GM21423 (cell line): ENCODE measurements around the gene SNX5.

Source experiments
- ATAC-seq: cut with Tn5 transposase; IDR thresholded peaks from one replicate; pipeline ENCODE4 v1.9.1; 2021; ENCODE audit warnings: mild to moderate bottlenecking, moderate library complexity; ENCODE audit not compliant: unreplicated experiment

Gene SNX5

DNA sequence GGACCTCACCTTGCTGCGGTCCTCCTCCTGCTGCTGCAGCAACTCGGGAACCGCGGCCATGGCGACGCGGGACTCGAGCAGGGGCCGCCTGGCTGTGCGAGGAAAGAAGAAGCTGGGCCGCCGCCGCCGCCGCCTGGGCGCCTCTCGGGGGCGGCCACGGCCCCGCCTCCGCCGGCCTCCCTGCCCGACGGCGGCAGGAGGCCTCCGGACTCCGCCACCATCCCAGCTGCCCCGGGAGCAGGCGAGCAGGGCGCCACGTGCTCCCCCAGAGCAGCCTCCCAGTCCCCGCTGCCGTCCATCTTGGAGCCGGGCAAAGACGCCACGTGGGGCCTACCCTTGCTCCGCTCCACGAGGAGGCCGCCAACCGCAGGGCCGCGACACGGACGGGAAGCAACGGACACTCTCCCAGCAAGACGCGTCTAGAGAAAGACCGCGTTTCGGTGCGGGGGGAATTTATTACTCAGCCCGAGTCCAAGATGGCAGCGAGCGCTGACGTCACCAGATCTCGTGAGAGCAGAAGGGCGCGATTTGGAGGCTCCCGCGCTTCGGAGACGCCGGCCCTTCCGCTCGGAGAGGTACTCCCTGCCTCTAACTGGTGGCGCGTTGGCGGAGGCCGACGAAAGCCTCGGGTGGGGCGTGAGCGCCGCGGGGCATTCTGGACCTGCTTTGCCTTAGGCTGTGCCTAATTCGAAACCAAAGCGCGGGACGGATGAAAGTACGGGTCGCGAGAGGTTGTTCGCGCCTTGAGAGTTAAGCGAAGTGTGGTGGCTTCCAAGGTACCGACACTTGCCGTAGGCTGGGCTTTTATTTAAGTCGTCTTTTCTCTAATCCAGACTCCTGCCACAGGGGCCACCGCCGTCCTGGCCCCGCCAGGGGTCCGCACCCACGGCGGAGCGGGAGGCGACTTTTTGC lies at the start of gene SNX5, which contains the start of gene MGME1:
Gene SNX5 (minus strand): TSS at position 429 of the 912 bp plus-strand sequence. CDS start 369 bp downstream, at position 60.
Gene MGME1 (plus strand): TSS at position 653 of the 912 bp plus-strand sequence. CDS start 842 bp downstream, outside the sequence.
- ATAC-seq: peak; percentile 75

DNA sequence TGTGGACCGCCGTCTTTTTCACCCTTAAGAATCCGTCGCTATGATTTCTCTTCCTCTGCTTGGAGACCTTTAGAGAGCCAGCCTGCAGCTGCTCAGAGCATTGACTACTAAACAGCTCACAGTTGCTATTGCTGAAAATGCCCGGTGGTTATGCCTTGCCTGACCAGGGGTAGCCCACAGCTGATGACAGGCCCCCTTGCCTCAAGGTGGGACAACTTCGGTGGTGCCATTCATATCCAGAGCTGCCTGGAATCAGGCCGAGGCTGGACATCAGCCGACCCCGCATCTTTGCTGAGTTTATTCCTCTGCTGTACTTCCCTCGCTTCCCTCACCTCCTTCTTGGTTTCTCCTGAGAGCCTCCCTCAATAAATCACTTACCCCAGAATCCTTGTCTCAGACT lies 49.5 kb upstream of the SNX5 start:
- no peak for ATAC-seq

DNA sequence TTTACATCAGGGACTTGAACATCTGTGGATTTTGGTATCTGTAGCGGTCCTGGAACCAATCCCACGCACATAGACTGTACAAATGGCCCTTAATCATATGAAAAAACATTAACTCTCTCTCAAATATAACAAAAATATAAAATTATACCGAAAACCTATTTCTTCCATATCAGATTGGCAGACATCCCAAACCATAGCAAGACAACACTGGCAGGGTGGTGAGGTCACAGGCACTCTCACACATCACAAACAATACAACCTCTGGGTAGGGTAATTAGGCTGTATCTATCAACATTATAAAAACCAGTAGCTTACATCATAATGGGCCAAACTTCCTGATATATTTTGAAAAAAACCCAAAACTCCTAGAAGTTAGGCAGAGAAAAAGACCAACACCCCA lies 48.2 kb upstream of the SNX5 start:
- ATAC-seq: no peak

DNA sequence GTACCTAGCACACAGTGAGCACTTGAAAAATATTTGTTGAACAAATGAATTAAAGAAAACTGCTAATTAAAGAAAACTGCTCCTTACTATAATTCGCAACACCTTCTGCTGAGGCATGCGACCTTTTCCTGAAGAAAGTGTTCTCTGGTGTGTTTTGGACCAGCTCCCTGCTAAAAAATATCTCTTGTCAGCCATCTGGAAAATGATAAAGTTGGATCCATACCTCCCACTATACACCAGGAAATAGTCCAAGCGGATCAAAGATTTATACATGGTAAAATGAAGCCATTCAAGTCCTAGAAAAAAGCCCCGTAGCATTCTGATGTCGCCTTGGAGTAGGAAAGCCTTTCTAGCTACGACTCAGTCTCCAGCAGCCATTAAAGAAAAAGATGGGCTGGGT lies 45.8 kb upstream of the SNX5 start:
- ATAC-seq: no peak

DNA sequence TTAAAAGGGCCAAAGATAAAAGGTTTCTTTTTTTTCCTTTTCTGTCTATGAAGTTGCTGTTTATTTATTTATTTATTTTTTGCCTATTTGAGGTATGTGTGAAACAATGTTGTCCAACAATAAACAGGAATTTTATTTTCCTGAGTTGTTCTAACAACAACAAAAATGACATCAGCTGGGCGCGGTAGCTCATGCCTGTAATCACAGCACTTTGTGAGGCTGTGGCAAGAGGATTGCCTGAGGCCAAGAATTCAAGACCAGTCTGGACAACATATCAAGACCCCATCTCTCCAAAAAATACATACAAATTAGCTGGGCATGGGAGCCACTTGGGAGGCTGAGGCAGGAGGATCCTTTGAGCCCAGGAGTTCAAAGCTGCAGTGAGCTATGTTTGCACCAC lies 44.3 kb upstream of the SNX5 start:
- ATAC-seq: no peak

DNA sequence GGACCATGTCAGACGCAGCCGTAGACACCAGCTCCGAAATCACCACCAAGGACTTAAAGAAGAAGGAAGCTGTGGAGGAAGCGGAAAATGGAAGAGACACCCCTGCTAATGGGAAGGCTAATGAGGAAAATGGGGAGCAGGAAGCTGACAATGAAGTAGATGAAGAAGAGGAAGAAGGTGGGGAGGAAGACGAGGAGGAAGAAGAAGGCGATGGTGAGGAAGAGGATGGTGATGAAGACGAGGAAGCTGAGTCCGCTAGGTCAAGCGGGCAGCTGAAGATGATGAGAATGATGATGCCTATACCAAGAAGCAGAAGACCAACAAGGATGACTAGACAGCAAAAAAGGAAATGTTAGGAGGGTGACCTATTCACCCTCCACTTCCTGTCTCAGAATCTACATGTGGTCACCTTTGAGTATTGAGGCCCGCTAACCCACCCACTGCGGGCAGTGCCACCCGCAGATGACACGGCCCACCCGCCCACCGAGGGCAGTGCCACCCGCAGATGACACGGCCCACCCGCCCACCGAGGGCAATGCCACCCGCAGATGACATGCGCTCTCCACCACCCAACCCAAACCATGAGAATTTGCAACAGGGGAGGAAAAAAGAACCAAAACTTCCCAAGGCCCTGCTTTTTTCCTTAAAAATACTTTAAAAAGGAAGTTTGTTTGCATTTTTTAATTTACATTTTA lies 43.5 kb upstream of the SNX5 start:
- no peak for ATAC-seq

DNA sequence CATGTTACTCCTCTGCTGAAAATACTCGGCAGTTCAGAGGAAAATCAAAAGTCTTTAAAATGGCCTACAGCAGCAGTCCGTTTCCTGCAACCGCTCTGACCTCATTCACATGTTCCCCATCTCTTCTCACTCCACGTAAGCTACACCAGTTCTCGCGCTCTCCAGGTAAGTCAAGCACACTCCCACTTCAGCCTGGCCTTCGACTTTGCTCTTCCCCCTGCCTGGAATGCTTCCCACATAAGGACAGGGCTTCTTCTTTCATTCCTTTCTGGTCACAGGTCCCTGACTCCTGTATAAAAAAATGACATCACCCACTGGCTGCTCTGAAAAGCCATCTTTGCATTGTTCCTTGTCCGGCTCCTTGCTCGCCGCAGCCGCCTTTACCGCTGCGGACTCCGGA lies 42.9 kb upstream of the SNX5 start:
- ATAC-seq: no peak

DNA sequence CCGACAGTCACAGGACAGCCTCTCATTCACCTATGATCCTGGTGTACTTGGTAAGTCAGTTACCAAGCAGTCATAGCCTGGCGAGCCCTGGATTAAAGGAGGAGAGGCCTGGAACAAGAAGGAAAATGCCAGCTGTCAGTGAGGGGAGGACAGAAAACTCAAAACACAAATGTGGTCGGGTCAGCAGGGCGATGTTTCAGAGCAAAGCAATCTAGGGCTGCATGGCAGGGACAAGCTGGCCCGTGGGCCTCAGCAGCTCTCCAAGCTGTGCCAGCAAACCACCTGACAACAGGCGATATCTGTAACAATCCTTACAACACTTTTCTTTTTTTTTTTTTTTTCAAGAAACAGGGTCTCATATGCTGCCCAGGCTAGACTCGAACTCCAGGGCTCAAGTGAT lies 40.5 kb upstream of the SNX5 start:
- no peak for ATAC-seq

DNA sequence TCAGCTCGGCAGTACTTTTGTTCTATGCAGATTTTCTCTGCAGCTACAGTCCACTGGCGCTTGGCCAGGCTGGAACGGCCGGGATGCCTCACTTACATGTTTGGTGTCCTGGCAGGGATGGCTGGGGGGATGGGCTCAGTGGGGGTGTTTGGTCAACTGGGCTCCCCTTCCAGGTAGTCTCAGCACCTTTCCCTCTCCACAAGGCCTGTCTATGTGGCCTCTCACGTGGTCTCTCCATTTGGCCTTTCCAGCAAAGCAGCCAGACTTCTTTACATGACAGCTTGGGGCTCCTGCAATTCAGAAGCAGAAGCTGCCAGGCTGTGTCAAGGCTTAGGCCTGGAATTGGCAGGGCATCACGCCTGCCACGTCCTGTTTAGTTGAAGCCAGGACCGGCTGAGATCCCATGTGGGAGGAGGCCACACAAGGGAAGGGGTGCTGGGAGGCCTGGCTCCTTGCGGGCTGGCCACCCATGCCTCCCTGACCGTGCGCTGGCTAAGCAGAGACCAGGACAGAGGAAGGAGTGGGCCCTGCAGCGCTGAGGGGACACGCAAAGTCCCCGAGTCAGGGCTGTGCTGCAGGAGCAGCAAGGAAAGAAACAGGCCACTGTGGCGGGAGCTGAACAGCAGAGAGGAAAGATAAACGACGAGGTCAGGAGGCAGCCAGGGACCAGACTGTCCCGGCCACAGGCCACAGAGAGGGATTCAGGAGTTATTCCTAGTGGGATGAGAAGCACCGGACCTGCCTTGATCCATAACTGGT lies 39.1 kb upstream of the SNX5 start:
- ATAC-seq: no peak

DNA sequence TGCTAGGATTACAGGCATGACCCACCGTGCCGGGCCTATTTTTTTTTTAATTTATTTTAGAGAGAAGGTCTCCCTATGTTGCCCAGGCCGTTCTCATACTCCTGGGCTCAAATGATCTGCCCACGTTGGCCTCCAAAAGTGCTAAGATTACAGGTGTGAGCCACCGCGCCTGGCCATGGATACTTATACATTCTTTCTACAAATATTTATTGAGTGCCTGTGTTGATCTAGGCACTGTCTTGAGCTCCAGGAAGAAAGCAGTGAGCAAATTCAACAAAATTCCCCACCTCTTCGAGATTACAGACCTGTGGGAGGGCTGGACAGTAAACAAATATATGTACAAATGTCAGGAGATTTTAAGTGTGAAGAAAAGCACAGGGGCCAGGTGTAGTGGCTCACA lies 38.1 kb upstream of the SNX5 start:
- ATAC-seq: no peak

DNA sequence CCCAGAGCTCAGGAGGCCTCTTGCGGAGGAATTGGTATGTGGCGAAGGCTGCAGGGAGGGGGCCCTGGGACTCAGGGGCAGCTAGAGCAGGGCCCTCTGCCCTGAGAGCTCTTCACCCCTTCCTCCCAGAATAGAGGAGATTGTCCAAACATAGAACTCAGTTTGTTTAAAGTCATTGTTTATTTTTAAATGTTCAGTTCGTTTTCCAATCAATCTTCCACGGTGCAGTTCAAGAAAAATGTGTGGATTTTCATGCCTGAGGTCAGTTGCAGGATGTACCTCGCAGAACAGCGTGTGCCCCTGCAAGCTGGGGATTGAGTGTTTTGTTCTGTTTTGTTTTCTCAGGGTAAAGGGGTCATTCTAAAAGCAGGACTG lies 37.4 kb upstream of the SNX5 start:
- no peak for ATAC-seq

DNA sequence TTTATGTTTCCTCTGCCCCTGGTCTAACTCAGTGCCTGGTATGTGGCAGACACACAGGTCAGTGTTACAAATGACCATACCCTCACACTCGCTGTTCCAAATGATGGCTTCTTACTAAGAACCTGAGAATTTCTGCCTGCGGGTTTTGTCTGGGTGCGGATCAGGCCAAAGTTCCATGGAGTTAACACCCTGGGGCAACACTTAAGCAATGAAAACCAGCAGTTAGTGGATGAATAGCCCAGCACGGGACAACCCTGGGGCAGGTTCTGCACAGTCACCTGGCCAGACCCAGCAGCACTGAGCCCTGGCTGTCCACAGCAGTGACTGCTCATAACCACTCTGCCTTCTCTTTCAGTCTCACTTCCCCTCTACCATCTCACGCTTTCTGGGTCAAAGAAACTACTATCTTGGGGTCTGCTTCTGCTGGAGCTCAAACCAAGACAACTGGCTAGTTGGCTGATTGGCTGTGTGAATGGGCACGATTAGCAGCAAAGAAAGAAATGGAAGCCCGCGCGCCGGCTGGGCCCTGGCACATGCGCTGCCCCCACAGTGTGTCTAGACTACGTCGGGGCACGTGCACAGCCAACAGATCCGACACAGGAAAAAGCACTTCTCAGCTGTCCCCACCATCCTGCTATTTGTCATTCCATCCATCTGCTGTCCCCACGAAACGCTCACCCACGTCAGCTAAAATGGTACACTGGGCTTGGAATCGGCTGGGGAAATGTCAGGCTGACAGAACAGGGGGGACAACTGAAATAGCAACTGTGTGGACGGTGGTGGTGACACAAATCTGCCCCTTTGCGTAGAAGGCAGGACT lies 36.8 kb upstream of the SNX5 start:
- ATAC-seq: peak; percentile 91

DNA sequence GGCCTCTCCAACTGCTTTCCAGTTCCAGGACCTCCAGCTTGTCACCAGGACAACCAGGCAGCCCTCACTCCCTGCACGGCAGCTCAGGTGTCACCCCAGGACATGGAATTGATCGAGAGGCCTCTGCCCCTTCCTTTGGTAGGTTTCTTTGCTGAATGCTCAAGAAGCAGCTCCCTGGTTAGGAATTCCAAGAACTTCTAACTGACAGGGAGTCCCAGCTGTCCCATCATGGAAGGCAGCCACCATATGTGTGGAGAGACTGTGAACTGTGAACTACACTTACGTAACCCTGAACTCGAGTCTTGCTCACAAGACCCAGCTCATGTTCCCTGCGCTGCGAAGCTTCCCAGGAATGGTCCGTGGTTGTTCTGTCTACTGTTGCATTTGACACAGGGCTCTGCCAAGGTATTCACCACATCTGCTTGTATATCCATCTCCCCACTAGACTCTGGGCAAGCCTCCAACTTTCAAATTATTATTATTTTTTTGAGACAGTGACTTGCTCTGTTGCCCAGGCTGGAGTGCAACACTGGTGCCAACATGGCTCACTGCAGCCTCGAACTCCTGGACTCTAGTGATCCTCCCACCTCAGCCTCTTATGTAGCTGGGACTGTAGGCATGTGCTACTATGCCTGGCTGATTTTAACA lies 35.9 kb upstream of the SNX5 start:
- ATAC-seq: no peak

DNA sequence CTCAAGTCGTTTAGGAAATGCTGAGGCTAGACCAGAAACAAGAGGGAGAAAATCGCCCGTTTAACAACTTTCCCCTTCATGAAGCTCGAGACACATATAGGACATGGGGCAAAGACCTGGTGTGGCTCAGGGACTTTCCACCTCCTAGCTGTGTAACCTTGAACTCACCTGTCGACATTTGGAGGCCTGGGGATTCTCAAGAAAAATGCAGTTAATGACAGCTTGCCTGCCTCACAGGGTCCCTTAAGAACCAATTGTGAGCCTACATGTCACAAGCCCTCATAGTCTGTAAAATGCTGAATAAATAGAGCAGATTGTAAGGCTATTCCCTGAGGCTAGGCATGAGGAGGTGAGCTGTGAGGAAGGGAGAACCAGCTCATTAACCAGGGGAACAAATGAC lies 35.3 kb upstream of the SNX5 start:
- ATAC-seq: no peak

DNA sequence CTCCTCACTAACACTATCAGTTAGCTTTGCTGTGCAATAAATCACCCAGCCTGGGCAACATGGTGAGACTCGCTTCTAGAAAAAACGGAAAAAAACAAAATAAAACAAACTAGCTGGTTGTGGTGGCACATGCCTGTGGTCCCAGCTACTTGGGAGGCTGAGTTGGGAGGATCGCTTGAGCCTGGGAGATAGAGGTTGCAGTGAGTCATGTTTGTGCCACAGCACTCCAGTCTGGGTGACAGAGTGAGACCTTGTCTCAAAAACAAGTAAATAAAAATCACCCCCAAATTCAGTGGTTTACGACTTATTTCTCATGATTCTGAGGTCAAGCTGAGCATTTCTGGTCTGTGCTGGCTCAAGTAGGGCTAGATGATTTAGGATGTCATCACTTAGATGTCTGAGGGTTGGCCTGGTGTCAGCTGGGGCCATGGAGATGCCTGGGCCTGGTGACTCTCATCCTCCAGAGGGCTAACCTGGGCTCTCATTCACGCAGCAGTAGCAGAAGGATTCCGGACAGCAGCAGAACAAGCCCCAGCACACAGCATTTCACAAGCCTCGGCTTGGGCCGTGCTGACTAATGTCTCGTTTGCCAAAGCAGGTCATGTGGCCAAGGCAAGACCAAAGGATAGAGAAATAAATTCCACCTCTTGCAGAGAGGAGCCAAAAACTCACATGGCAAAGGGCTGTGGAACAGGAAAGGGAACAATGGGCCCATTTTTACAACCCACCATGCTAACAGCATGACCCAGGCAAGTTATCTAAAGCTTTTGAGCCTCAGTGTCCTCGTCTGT lies 32.7 kb upstream of the SNX5 start:
- ATAC-seq: no peak

DNA sequence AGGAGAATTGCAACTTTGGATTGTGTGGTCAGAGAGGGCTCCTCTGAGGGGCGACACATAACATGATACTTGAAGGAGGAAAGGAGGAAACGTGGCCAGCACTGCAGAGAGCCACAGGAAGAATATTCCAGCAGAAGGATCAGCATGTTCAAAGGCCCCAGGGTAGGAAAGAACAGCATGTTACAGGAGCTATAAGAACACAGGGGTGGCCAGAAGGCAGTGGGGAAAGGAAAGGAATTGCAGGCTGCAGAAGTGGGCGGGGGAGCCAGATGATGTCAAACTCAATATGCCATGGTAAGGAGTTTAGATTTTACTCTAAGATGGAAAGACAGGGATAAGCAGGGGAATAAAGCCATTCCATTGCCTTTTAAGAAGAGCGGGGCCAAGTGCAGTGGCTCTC lies 31.0 kb upstream of the SNX5 start:
- ATAC-seq: no peak

DNA sequence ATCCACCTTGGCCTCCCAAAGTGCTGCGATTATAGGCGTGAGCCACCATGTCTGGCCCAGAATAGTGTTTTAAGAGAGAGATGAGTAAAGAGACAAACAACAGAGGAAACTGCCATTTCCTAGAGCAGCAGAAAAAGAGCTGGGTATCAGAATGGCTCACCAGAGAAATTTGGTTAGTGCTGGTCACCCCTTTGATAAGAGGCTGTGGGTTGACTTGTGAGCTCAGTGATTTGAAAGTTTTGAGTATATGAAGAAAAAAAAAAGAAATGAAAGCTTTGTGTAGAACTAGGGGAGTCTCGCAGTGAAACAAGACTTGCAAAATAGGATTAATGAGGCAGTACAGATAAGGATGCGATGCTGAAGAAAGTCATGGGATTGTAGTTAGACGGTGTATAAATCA lies 29.9 kb upstream of the SNX5 start:
- no peak for ATAC-seq

DNA sequence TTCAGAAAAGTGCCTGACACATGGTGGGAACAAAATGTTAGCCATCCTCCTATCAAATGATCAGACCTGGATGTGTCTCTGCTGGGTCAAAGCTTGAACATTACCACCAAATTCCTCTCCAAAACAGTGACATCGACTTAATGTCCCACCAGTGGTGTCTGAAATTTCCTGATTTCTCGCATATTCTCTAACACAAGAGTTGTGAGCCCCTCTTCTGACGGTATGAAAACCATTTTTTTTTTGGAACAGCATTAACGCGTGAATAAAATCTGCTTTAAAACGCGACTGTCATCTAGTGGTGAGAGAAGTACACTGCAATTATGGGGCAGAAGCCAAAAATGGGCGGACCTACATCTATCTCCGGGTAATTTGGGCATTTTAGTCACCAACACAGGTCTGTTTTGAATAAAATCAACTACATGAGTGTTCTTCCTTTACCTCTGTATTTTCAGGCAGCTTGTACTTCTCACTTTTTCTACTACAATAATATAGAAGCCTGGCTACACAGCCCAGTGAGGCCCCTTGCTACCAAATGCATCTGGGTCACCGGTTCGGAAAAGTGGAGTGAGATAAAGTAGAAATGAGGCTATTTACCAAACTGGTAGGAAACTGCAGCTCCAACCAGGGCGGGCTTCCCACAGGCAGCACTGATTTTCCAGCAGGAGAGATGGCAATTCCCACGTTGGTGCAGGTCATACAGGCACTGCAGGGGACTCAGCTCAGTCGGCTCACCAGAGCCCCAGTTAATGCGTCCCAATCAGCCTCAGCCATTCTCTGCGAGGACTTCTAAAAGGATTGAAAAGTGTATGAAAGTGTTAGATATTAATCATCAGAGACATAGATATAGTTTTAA lies 27.6 kb upstream of the SNX5 start:
- no peak for ATAC-seq
